SK-N-SH treated with all-trans-retinoic acid at 6 μM for 48 hours (cell line): ENCODE results near the gene TFPI.

Source experiments
- ESRRG ChIP-seq: fragments of 250-450 bp; sonication (Bioruptor Pico); IDR thresholded peaks from 2 replicates; pipeline ENCODE4 v1.6.1; 2021; ENCODE audit warnings: mild to moderate bottlenecking
- OSR1 ChIP-seq: fragments of 250-450 bp; sonication (Bioruptor Pico); IDR thresholded peaks from 2 replicates; pipeline ENCODE4 v1.8.0; 2022; ENCODE audit warnings: moderate library complexity, mild to moderate bottlenecking, inconsistent platforms
- PATZ1 ChIP-seq: fragments of 250-450 bp; sonication (Bioruptor Pico); IDR thresholded peaks from 2 replicates; pipeline ENCODE4 v1.8.0; 2020; ENCODE audit warnings: mild to moderate bottlenecking, moderate library complexity, borderline replicate concordance
- POU6F1 ChIP-seq: fragments of 250-450 bp; sonication (Bioruptor Pico); IDR thresholded peaks from 2 replicates; pipeline ENCODE4 v1.8.0; 2021; ENCODE audit warnings: low read depth, mild to moderate bottlenecking, moderate library complexity, borderline replicate concordance
- RARB ChIP-seq: fragments of 250-450 bp; sonication (Bioruptor Pico); IDR thresholded peaks from 2 replicates; pipeline ENCODE4 v1.8.0; 2021; ENCODE audit warnings: mild to moderate bottlenecking, moderate library complexity
- TOX ChIP-seq: fragments of 250-450 bp; sonication (Bioruptor Pico); IDR thresholded peaks from 2 replicates; pipeline ENCODE4 v1.8.0; 2021; ENCODE audit warnings: mild to moderate bottlenecking, moderate library complexity, borderline replicate concordance
- ZFP30 ChIP-seq: fragments of 450-650 bp; formaldehyde crosslinking; IDR thresholded peaks from 2 replicates; pipeline ENCODE4 v1.5.0; 2022; ENCODE audit warnings: mild to moderate bottlenecking, moderate library complexity
- ZNF70 ChIP-seq: fragments of 450-650 bp; formaldehyde crosslinking; IDR thresholded peaks from 2 replicates; pipeline ENCODE4 v1.5.0; 2020; ENCODE audit warnings: mild to moderate bottlenecking, moderate library complexity

- TF ChIP-seq ZNF70 (CRISPR knock-in tag), result no peak
- no peak for TF ChIP-seq OSR1 (CRISPR knock-in tag)
- no peak for TF ChIP-seq ESRRG
- TF ChIP-seq RARB, result no peak
- no peak for TF ChIP-seq ZFP30 (CRISPR knock-in tag)
- no peak for TF ChIP-seq TOX
- no peak for TF ChIP-seq PATZ1 (CRISPR knock-in tag)
- TF ChIP-seq POU6F1, result no peak
Observed at GRCh38 chr2:187514930-187515329, 39.3 kb downstream of the TFPI start.
